ENCODE measurements around the gene SLC22A6.
"Not testable (repeated sequence)": the region's sequence is repeated elsewhere in the genome, so short reads cannot be mapped to it uniquely, and the experiment has no call there.

The SLC22A6 gene

DNA sequence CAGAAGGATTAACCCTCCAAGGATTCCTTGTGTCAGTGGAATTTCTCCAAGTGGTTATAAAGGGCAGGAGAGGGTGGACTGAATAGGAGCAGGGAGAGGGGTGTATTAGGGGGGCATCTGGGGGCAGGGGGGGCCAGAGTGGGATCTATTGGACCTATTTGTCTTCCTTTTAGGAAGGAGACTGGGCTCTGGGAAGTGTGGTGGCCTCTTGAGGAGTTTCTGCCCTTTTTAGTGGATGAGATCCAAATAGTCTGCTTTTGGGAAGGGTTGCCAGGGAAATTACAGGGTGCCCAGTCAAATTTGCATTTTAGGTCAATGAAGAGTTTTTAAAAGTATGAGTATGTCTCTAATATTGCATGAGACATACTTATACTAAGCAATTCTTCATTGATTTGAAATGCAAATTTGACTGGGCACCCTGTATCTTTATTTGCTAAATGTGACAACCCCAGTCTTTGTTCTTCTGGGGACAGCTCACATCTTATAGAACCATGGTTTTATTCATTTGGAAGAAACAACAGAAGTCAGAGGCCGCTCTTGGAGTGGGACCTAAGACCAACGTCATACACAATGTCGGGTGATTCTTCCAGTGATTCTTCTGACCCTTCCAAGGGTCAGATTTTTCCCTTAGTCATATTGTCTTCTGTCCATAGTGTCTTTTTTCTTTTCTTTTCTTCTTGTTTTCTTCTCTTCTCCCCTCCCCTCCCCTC is 429 bp upstream of the SLC22A6 start:
- H3K4me3 ChIP-seq (ENCODE audit: low read depth, low read length) = no peak overlapping the region

DNA sequence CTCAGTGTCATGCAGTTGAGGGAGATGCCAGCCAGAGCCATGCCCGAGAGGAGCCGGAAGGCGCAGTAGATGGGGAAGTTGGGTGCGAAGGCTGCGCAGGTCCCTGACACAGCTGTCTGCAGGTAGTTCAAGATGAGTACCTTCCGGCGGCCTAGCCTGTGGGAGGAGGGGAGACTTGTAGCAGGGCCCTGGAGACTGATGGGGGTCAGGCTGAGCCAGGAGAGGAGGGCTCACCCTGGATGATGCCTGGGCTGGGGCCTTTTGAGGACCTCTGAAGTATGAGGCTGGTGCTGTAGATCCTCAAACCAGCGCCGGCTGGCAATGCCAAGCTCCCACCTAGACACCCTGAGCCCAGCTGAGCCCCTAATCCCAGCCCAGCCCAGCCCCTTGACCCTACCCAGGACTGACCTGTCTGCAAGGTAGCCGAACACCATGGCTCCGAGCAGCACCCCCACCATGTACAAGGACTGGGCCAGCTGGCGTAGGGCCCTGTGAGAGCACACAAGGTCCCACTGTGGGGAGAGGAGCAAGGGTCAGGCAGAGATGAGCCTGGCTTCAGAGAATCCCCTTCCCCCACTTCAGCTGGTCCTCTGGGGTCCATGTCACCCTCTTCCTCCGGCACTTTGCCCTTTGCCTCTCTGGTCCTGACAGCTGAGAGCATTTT is 1.1 kb downstream of the SLC22A6 start:
- H3K4me3 ChIP-seq (ENCODE audit: low read depth, low read length) = no peak overlapping the region

DNA sequence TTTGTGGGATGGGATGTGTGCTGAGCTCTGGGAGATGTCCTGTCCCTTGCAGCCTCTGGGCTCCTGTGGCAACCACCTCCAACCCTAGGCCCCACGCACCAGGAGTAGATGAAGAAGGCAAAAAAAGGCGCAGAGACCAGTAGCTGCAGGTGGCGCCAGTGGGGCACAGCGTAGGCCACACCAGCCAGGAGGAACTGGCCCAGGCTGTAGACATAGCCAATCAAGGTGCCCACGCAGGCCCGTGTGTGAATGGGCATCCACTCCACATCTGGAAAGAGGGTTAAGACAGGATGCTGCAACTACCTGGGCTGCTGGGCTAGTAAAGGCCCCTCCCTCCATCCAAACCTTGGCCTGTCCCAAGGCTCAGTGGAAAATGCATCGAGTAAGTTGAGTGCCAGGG is 3.0 kb downstream of the SLC22A6 start:
- no peak overlapping the region for H3K4me3 ChIP-seq (ENCODE audit: low read depth, low read length)

GRCh38 chr11:62980133-62980760 is 4.5 kb downstream of the SLC22A6 start:
- no peak overlapping the region for H3K4me3 ChIP-seq (ENCODE audit: low read depth, low read length)

DNA sequence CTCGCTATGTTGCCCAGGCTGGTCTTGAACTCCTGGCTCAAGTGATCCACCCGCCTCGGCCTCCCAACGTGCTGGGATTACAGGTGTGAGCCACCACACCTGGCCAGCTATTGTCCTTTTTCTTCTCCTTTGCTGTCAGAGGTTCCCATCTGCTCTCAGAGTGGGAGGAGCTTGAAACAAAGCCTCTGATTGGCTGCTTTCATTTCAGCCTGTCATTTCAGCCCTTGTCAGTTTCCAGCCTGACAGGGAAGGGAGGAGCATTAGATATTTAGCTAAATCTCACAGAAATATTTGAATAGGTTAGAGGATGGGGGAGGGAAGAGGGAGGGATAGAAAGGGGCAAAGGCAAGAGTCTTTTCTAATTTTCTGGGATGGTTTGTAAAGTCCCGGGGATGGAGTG is 8.7 kb downstream of the SLC22A6 start:
- H3K4me3 ChIP-seq (ENCODE audit: low read depth, low read length) = no peak overlapping the region

GRCh38 chr11:62974848-62975522 is 9.8 kb downstream of the SLC22A6 start:
- H3K4me3 ChIP-seq (ENCODE audit: low read depth, low read length) = no peak overlapping the region

- H3K4me3 ChIP-seq (ENCODE audit: low read depth, low read length) = no peak overlapping the region
Observed at GRCh38 chr11:62965574-62965973, 19.2 kb downstream of the SLC22A6 start.

DNA sequence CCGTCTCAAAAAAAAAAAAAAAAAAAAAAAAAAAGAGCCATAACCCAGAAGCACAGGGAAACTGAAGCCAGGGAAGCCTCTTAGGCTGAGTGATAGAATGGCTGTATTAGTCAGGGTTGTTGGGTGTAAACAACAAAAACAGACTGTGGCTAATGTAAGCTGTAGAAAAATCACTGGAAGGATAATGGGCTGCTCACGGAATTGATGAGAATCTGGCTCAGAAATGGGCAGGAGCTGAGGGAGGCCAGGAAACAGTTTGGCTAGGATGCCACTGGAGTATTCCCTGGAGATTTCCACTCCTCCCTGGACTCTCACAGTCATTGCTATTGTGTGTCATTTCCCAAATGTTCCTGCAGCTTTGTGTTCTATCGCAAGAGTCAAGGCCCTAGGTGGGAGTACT is 22.4 kb downstream of the SLC22A6 start:
- no peak overlapping the region for H3K4me3 ChIP-seq (ENCODE audit: low read depth, low read length)

DNA sequence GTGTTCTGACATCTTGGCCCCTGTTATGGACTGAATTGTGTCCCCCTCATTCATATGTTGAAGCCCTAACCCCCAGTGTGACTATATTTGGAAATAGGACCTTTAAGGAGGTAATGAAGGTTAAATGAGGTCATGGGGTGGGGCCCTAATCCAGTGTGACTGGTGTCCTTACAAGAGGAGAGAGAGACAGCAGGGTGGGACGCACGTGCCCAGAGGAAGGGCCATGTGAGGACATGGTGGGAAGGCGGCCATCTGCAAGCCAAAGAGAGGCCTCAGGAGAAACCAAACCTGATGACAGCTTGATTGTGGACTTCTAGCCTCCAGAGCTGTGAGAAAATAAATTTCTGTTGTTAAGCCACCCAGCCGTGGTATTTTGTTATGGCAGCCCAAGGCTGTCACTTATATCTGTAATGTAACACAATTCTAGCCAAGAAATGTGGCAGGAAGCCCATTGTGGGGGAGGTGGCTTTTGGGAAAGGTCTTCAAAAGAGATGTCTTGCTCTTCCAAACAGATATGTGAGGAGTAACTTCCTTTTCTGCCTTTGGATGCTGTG is 23.7 kb downstream of the SLC22A6 start:
- no peak overlapping the region for H3K4me3 ChIP-seq (ENCODE audit: low read depth, low read length)

DNA sequence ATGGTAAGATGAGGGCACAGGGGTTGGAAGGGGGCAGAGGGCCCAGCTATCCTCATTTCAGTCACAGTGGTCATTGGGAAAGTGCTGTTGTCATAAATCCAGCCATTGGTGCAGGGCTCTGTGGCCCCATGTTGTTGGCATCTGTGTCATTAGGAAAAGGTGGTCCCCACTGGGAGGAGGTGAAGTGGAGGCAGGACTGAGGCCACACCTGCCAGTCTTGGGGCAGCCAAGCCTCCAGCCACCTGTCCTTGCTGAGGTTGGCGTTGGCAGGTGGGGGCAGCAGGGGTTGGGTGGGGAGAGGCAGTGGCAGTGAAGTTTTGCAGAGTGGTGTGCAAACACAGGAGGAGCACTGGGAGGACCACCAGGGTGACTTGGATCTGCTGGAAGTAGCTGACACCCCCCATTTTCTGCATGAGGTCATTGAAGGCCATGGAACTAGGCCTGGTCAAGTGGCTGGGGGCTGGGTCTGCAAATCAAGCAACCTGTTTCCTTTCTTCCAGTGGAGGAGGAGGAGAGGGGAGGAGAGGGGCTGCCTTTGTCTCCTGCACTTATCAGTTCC is 25.3 kb downstream of the SLC22A6 start:
- H3K4me3 ChIP-seq (ENCODE audit: low read depth, low read length) = no peak overlapping the region

GRCh38 chr11:62958547-62959421 is 26.0 kb downstream of the SLC22A6 start:
- no peak overlapping the region for H3K4me3 ChIP-seq (ENCODE audit: low read depth, low read length)

DNA sequence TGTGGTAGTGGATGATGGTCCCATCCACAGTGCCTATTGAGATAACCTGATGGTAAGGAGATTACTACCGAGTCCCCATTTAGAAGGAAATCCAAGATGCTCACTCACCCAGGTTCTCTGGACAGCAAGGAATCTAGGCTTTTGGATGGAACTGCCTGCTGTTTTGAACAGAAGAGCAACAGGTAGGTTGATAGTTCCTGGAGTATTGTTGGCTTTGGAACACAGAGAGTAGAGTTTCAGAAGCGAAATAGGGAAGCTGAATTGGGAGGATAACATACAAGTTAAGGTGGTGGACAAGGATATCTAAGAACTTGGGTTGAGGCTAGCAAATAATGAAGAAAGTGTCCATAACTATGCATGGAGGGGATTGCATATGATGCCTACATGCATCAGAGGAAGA is 27.6 kb downstream of the SLC22A6 start:
- H3K4me3 ChIP-seq (ENCODE audit: low read depth, low read length) = no peak overlapping the region

DNA sequence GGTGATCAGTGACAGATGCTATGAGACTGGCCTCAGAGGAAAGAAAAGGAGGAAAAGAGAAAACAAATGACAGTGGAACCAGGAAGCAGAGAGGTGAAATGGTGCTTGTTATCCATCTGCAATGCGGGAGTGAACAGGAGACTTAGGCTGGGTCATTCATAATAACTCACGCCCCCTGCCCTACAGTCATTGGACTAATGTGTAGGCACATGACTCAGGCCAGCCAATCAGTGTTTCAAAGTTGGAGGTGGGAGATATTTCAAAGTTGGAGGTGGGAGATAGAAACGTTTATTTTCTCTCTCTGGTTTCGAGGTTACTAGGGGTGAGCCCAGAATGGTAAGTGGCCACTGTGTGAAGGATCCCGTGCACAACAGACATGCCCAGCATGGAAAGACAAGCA is 30.3 kb downstream of the SLC22A6 start:
- H3K4me3 ChIP-seq (ENCODE audit: low read depth, low read length) = no peak overlapping the region

DNA sequence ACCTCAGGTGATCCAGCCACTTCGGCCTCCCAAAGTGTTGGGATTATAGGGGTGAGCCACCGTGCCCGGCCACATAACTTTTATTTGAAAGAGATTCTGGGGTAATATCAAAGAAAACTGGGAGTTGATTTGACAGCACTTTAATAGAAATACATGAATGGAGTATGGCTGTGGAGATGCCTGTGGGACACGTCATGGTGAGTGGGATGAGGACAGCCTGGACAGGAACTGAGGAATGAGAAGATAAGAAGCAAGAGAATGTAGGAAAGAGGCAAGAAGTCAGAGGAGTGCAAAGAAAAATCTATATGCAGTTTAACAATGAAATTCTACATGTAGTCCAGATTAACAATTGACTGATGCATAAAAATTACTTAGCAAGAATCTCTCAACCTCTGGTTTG is 31.0 kb downstream of the SLC22A6 start:
- H3K4me3 ChIP-seq (ENCODE audit: low read depth, low read length) = no peak overlapping the region

DNA sequence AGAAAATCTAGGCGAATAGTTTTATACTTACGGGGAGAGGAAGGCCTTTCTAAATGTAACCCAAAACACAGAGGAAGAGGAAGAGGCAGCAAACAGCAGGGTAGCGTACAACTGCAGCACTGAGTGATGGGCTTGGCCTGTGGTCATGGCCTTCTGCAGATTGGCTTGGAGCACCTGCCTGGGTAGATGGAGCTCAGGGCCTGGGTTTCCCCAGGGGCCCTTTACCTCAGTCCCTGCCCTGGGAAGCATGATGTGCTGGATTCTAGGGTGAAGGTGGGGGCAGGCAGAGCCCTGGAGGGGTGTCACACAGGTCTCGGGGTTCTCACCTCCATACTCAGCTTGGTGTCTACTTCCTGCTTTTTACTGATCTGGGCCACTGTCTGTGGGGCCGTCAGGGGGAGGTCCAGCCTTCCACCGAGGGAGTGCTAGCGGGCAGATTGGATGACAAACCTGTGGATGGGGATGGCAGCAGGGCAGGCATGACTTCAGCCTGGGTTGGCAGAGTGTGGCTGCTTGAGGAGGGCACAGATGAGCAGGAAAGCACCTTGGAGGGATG is 35.9 kb downstream of the SLC22A6 start:
- H3K4me3 ChIP-seq (ENCODE audit: low read depth, low read length) = no peak overlapping the region

GRCh38 chr11:62945538-62945937 is 39.2 kb downstream of the SLC22A6 start:
- not testable (repeated sequence) for H3K4me3 ChIP-seq (ENCODE audit: low read depth, low read length)

- H3K4me3 ChIP-seq (ENCODE audit: low read depth, low read length) = not testable (repeated sequence)
Observed at GRCh38 chr11:62937528-62937927, 47.2 kb downstream of the SLC22A6 start.

GRCh38 chr11:62934496-62934785 is 50.3 kb downstream of the SLC22A6 start:
- H3K4me3 ChIP-seq (ENCODE audit: low read depth, low read length) = no peak overlapping the region

GRCh38 chr11:62933750-62934495 is 50.8 kb downstream of the SLC22A6 start:
- H3K4me3 ChIP-seq (ENCODE audit: low read depth, low read length) = no peak overlapping the region
